PC-3 (cell line): ENCODE data around the gene PRKCE.

ENCODE experiments used
- EZH2 ChIP-seq: fragments of 300-600 bp; sonication (generic); IDR thresholded peaks from one replicate; pipeline ENCODE4 v1.6.1; 2017; ENCODE audit warnings: antibody characterized with exemption, mild to moderate bottlenecking, low read length; ENCODE audit not compliant: unreplicated experiment
- EZH2phosphoT487 ChIP-seq: fragments of 300-600 bp; sonication (generic); IDR thresholded peaks from 2 replicates; pipeline ENCODE4 v1.6.1; 2018; ENCODE audit warnings: mild to moderate bottlenecking, antibody characterized with exemption, low read length, borderline replicate concordance
- TF ChIP-seq, protein P1 (sequence below): fragments of 300-600 bp; sonication (generic); conservative IDR thresholded peaks from 2 replicates; pipeline ENCODE4 v1.5.1; 2017; ENCODE audit warnings: antibody characterized with exemption, low read depth, mild to moderate bottlenecking, low read length

GRCh38 chr2:46013726-46014125 lies 362.3 kb downstream of the PRKCE start:
- TF ChIP-seq, protein P1, sequence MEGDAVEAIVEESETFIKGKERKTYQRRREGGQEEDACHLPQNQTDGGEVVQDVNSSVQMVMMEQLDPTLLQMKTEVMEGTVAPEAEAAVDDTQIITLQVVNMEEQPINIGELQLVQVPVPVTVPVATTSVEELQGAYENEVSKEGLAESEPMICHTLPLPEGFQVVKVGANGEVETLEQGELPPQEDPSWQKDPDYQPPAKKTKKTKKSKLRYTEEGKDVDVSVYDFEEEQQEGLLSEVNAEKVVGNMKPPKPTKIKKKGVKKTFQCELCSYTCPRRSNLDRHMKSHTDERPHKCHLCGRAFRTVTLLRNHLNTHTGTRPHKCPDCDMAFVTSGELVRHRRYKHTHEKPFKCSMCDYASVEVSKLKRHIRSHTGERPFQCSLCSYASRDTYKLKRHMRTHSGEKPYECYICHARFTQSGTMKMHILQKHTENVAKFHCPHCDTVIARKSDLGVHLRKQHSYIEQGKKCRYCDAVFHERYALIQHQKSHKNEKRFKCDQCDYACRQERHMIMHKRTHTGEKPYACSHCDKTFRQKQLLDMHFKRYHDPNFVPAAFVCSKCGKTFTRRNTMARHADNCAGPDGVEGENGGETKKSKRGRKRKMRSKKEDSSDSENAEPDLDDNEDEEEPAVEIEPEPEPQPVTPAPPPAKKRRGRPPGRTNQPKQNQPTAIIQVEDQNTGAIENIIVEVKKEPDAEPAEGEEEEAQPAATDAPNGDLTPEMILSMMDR, result no peak
- TF ChIP-seq EZH2 (no peak), EZH2phosphoT487 (no peak)
